Stimulated activated CD4-positive, alpha-beta T cell treated with anti-CD3 and anti-CD28 coated beads, TNF-alpha, amount 100 ng/mL, for 4 hours (primary cell): ENCODE results near the gene ANP32A.
"Not testable (repeated sequence)": the region's sequence is repeated elsewhere in the genome, so short reads cannot be mapped to it uniquely, and the experiment has no call there.

Source experiments
- DNase-seq, 3 experiments: peaks; one replicate each; pipeline ENCODE4 v3.0.0-alpha.2; 2020; ENCODE audit warnings: low read depth in 3 of 3

ANP32A gene

DNA sequence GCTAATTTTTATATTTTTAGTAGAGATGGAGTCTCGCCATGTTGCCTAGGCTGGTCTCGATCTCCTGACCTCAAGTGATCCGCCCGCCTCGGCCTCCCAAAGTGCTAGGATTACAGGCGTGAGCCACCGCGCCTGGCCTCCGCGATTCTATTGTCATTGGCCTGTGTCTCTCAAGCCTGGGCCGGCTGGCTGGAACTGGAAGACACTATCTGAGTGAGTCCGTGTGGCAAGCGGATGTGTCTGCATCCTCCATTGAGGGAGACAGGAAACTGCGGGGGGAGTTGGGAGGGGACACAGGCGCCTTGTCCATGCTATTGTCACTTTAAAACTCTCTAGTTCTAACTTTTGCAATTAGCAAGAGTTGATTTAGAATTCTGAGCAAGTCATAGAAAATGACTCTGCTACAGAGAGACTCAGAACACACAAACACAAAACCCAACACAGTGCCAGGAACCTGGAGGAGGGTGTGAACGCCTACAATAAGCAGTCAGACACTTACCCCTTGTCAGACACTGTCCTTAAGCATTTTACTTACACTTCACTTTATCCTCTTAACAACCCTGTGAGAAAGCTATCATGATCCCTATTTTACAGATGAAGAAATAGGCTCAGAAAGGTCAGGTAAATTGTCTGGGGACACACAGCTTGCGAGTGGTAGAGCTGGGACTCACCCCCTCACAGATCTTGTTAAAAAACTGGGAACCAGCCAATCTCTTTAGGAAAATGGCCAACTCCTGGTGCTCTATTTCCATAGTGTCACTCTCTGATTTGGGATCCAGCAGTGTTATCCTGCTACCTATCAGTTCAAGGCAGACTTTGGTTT lies 38.7 kb downstream of the ANP32A start:
- DNase-seq, result no peak

DNA sequence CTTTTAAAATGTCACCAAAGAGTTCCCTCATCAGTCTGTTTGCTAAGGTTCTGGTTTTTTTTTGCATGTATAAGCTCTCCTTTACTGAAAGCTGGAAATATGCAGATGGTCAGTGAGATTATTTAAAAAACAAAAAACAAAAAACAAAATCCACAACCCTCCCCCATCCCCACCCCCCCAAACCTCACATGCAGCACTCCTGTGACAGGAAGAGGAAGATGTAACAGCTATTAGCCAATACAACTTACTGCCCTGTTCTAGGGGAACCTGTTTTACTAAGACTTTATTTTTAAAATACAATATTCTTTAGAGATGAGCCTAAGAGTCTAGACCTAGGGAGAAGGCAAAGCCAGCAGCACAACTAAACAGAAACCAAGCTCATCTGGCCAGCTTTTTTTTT lies 39.5 kb downstream of the ANP32A start:
- DNase-seq, result no peak

DNA sequence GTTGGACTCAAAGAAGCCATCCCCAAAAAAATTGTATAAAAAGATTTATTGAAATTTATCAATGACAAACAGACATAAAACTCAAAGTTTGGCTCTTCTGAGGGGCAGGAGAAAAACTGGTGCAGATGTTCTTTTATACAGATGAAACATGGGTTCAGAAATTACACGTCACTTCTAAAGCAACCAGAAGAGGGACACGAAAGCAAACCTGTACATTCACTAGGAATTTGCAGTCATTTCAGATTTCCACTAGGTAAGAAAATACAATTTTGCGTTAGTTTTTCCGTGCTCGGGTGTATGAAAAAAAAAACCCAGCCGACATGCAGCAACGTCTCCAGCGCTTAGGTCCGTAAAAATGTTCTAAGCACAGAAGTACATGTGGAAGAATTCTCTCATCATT lies 41.8 kb downstream of the ANP32A start:
- no peak for DNase-seq

DNA sequence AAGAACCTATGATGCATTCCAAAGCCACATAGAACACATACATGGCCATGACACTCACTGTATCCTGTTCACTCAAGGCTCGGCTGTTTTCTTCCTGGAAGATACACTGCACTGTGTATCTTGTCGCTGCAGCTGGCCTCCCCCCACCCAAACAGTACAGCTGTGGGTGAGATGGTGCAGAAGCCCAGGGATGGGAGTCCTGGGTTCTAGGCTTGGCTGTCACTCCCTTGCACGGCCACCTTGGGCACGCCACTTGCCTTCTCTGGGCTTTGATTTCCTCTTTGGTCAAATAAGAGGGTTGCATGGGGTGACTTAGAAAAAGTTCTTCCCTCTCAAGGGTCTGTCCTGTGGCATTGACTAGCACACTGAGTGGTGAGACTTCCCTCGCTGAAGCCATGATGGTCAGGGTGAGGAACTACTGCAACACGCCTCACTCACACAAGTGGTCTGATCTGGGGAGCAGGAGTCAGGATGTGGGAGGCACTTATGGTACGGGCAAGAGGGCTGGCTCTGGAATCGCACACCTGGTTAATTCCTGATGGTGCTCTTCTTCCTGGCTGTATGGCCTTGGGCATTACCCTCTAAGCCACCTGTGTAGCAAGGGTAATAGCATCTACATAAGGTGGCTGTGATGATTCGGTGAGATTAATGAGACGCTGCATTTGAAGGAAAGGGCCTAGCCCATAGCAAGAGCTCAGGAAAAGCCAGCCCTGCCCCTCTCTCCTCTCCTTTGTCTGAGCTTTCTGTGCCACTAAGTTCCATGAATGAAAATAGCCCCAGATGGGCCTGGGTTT lies 44.0 kb downstream of the ANP32A start:
- no peak for DNase-seq

DNA sequence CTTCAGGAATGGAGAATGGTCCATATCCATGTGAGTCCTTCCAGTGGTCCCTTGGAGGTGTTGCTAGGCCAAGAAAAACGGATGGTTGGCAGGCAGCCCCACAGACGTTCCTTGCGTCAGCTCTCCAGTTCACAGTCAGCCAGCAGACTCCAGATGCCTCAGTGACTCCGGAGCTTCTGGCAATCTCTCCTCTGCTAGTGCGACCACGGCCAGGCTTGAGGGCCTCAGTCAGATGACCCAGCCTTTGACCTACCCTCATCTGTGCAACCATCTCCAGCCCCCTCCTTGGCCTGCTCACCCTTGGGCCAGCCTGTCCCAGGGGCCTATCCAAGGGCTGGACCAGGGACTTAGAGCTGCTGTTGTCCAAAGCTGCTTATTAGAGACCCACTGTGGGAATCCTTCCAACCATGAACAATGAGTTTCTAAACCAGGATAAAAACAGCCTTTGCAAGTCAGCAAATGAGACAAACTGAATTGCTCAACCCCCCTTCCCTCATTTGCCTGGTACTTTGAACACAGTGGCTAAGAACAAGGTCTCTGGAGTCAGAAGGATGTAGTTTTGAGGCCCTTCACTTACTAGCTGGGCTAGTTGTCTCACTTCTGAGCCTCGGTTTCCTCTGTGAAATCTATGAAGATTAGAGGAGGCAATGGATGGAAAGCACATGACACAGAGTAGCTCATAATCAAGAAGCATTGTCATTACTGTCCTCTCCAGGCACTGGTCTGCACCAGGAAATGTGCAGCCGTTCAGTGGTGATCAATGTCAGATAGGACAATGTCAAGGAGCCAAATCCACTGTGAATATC lies 44.8 kb downstream of the ANP32A start:
- no peak for DNase-seq

DNA sequence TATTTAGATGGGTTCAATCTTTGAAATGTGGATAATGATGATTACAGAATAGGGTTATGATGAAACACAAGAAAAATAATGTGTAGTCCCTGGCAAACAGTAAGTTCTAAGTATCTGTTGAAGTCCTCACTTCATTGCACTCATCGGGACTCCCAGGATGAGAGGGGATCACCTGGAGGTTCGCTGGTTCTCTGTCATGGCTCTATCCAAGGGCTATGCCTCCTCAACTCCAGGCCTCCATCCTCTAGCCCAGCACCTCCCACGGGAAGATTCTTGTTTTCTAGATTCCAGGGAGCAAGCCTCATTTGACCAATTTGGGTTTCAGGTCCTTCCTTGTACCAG lies 45.5 kb downstream of the ANP32A start:
- DNase-seq, result no peak

DNA sequence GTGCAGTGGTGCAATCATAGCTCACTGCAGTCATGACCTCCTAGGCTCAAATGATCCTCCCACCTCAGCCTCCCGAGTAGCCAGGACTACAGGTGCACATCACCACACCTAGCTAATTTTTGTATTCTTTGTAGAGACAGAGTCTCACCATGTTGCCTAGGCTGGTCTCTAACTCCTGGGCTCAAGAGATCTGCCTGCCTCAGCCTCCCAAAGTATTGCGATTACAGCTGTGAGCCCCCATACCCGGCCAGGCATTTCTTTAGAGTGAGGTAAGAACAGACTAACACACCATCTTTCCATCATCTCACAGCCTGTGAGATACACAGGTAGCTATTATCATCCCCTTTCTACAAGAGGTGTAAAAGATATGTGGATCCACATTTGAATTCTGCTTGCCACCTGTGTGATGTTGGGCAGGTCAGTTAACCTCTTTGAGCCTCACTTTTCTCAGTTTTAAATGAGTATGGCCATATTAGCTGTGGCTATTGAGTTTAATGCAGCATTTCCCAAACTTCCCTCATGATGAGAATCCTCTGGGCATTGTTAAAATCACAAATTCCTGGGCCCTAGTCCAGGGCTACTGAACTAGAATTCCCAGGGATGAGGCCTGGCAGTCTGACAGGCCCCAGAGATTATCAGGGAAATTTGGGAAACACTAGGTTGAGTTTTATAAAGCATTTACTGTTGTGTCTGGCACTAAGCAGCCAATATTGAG lies 46.0 kb downstream of the ANP32A start:
- no peak for DNase-seq

DNA sequence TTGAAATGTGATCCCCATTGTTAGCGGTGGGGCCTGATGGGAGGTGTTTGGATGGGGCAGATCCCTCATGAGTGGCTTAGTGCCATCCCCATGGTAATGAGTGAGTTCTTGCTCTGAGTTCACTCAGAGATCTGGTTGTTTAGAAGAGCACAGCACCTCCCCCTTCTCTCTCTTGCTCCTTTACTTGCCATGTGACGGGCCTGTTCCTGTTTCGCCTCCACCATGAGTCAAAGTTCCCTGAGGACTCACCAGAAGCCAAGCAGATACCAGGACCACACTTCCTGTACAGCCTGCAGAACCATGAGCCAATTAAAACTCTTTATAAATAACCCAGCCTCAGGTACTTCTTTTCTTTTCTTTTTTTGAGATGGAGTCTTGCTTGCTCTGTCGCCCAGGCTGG lies 46.6 kb downstream of the ANP32A start:
- DNase-seq, result no peak

DNA sequence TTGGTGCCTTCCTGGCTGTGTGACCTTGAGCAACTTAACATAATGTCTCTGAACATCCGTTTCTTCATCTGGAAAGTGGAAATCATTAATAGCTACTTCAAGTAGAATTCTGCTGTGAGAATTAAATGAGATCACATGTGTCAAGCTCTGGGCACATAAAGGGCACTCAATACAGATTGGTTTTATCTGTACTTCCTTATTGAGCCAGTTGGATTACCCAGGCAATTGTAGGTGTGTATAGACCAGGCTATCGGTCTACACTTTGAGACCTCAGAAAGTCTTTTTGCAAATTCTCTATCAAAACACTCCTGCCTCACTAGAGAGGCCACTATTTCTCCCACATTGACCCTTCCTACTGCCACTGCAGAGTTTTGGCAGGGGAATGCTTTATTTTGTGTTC lies 47.7 kb downstream of the ANP32A start:
- DNase-seq, result no peak

DNA sequence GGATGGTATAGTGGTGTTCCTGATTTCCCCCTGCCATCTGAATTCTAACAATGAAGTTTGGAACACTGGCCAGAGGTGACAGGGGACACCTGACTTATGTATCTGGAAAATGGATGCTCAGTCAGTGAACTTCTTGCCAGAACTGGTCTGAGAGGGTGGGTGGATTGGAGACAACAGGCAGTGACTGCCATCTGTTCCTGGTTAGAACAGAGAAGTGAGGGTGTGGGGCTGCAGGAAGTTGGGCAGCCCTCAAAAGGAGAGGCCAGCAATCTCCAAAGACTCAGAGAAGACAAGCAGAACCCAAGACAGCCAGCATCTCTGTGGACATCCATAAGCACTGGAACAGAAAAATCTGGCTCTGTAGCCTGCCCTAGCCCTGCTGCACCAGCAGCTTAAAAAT lies 50.5 kb downstream of the ANP32A start:
- DNase-seq, result no peak

DNA sequence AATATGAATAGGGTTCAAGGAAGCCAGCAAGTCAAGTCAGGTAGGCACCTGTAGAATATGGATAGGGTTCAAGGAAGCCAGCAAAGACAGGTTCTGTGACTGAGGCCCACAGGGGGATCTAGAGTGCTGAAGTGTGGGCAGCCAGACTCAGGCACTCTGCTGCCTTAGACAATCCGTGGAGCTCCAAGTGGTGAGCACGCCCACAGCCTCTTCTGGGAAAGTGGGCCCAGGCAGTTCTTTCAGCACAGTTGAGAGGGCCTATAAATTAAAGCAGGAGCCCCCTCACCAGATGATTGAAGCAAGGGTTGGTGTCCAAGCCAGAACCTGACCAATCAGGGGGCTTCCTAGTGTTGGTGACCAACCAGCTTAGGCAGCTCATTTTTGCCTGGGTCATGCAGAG lies 51.0 kb downstream of the ANP32A start:
- no peak for DNase-seq

DNA sequence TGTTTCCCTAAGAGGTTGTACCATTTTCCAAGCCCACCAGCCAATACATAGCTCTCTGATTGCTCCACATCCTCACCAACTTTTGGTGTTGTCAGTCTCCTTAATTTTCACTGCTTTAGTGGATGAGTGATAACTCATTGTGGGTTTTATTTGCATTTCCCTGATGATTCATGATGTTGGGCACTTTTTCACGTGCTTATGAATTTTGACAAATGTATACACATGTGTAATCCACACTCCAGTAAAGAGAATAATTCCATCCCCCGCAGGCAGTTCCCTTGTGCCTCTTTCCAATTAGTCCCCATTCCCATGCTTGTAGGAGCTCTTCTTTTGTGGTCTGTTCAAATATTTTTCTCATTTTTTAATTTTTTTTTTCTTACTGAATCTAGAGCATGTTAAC lies 52.4 kb downstream of the ANP32A start:
- DNase-seq, result no peak

DNA sequence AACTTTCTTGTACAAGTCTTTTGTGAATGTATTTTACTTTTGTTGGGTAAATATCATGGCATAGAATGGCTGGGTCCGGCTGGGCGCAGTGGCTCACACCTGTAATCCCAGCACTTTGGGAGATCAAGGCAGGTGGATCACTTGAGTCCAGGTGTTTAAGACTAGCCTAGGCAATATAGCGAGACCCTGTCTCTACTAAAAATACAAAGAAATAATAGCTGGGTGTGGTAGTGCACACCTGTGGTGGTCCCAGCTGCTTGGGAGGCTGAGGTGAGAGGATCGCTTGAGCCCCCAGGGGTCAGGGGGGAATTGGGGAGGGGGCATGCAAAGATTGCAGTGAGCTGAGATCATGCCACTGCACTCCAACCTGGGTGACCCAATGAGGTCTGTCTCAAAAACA lies 52.9 kb downstream of the ANP32A start:
- DNase-seq, result no peak

DNA sequence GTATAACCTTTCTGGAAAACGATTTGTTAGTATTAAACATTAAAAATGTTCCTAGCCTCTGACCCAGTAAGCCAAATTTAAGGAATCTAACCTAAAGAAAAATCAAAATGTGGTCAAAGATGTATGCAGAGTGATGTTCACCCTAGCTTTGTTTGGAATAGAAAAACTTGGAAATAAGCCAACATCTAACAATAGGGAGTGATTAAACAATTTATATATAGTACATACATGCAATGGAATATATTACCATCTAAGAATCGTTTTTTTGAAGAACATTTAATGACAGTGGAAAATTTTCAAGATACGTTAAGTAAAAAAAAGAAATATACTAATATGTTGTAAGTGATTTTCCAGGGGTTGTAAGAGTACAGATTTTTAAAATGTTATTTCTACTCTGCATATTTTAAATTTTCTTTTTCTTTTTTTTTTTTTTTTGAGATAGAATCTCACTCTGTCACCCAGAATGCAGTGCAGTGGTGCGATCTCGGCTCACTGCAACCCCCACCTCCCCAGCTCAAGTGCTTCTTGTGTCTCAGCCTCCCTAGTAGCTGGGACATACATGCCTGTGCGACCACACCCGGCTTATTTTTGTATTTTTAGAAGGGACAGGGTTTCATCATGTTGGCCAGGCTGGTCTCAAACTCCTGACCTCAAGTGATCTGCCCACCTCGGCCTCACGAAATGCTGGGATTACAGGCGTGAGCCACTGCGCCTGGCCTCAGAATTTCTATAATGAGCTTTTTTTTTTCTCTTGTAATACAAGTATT lies 54.9 kb downstream of the ANP32A start:
- no peak for DNase-seq

DNA sequence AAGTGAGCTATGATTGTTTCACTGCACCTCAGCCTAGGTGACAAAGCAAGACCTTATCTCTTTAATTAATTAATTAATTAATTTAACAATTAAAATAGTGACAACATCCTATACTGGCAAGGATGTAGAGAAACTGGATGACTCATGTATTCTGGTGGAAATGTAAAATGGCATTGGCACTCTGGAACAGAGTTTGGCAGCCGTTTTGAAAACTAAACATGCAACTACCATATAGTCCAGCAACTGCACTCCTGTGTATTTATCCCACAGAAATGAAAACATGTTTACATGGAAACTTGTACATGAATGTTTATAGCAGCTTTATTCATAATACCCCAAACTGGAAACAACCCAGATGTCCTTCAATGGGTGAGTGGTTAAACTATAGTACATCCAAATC lies 56.6 kb downstream of the ANP32A start:
- DNase-seq, result no peak

DNA sequence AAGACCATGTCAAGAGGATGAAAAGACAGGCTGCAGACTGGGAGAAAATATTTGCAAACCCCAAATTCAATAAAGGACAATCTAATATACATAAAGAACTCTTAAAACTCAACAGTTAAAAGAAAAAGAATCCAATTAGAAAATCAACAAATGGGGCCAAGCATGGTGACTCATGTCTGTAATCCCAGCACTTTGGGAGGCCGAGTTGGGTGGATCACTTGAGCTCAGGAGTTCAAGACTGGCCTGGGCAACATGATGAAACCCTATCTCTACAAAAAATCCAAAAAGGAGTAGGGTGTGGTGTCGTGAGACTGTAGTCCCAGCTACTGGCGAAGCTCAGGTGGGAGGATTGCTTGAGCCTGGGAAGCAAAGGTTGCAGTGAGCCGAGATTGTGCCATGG lies 57.6 kb downstream of the ANP32A start:
- DNase-seq, result no peak

DNA sequence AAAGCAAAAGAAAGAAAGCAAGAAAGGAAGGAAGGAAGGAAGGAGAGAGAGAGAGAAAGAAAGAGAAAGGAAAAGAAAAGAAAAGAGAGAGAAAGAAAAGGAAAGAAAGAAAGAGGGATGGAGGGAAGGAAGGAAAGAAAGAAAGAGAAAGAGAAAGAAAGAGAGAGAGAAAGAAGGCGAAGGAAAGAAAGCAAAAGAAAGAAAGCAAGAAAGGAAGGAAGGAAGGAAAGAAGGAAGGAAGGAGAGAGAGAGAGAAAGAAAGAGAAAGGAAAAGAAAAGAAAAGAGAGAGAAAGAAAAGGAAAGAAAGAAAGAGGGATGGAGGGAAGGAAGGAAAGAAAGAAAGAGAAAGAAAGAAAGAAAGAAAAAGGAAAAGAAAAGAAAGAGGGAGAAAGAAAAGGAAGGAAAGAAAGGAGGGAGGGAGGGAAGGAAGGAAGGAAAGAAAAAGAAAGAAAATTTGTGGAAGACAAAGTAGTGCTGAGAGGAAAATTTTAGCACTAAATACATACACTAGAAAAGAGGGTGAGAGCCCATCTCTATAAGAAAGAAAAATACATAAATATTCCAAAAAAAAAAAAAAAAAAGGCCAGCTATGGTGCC lies 60.6 kb downstream of the ANP32A start:
- not testable (repeated sequence) for DNase-seq

DNA sequence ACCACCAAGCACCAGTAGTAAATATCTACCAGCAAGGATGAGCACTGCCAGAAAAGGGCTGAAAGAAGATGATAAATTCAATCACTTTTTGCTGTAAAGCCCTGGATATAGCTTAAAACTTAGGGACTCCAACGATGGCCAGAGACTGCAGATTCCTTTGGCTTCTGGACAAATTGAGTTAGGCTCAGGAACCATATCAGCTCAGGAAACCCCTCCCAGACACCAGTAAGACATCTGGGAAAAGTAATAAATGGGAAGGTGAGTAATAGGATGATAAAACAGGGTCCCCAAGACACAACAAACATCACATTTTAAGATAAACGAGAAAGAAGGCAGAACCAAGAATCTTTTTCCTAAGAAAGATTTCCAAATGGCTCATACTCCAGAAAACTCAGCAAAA lies 65.0 kb downstream of the ANP32A start:
- no peak for DNase-seq

DNA sequence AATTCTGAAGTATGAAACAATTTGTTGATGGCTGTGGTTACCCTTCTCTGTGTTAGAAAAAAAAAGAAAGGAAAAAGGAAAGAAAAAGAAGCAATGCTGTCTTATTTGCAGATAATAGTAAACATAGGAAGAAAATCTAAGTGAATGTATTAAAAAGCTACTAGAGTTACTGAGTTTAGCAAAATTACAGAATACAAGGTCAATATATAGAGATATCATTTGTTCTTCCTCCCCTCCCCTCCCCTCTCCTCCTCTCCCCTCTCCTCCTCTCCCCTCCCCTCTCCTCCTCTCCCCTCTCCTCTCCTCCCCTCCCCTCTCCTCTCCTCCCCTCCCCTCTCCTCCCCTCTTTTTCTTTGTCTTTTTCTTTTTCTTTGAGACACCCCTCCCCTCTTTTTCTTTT lies 69.1 kb downstream of the ANP32A start:
- DNase-seq, result no peak

DNA sequence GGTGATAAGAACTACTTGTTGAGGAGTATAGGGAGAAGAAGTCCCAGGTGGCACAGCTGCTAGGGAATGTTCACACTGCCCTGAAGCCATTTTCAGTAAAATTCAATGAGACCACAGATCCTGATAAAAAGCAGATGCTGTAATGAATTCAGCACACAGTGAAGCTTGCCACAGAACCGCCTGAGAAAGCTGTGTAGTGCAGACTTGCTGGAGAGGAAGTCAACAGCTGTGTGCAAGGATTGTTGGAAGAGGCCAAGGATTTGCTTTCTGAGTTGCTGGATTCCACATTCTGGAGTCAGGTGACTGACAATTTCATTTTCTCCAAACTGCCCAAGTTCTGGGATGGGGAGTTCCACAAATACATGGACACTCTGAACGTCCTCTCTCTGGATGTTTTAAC lies 70.9 kb downstream of the ANP32A start:
- DNase-seq, result no peak

DNA sequence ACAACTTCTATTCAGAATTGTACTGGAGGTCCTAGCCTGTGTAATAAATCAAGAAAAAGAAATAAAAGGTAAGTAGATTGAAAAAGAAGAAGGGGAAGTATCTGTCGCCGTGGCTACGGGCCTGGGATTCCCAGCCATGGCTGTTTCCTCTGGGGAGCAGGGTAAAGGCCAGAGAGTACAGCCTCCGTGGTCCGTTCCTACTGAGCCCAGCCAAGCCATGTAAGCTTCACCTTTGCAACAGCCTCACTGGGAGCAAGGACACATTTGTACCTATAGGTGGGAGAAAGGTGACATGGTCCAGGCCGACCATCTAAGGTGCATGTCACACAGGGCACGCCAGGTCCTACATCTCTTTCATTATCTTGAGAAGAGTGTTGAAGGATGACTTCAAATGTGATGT lies 71.3 kb downstream of the ANP32A start:
- DNase-seq, result no peak
